ENCODE measurements around the gene ARHGAP5. TPM values are rescaled to one million over a fixed set of nuclear protein-coding genes. Genes with fewer than 3 reads are reported as not detected.
"Not testable (repeated sequence)": the region's sequence is repeated elsewhere in the genome, so short reads cannot be mapped to it uniquely, and the experiment has no call there.

ARHGAP5 gene
- total RNA-seq, 1 donor from 2014 or later = 26.9 TPM

- Mint-ChIP-seq H3K4me3 (no peak overlapping the region), H3K9me3 (no peaks in the 10 kb centered on the region), H3K36me3 (ENCODE audit: low read depth) (peaks cover 3% of the 10 kb centered on the region), H3K4me1 (no peaks in the 10 kb centered on the region), H3K27ac (no peak overlapping the region), H3K27me3 (no peaks in the 10 kb centered on the region)
- intact Hi-C loops (cut with micrococcal nuclease) = no loop called here
- DNase-seq = no peak
Observed at GRCh38 chr14:32109676-32110547, 32.8 kb downstream of the ARHGAP5 start.

GRCh38 chr14:32110548-32110896 is 33.4 kb downstream of the ARHGAP5 start:
- Mint-ChIP-seq H3K4me3 (no peak overlapping the region), H3K4me1 (no peaks in the 10 kb centered on the region), H3K9me3 (no peaks in the 10 kb centered on the region), H3K36me3 (ENCODE audit: low read depth) (peaks cover 3% of the 10 kb centered on the region), H3K27me3 (no peaks in the 10 kb centered on the region), H3K27ac (no peak overlapping the region)
- no peak for DNase-seq
- intact Hi-C loops (cut with micrococcal nuclease) = no loop called here

GRCh38 chr14:32121536-32121935 is 44.4 kb downstream of the ARHGAP5 start:
- Mint-ChIP-seq H3K4me1 (no peaks in the 10 kb centered on the region), H3K9me3 (peaks cover 10% of the 10 kb centered on the region), H3K27me3 (no peaks in the 10 kb centered on the region), H3K27ac (no peak overlapping the region), H3K36me3 (ENCODE audit: low read depth) (peaks cover 32% of the 10 kb centered on the region), H3K4me3 (no peak overlapping the region)
- intact Hi-C loops (cut with micrococcal nuclease) = no loop called here
- DNase-seq = no peak

- H3K27me3 Mint-ChIP-seq = no peaks in the 10 kb centered on the region
- H3K9me3 Mint-ChIP-seq = peaks cover 12% of the 10 kb centered on the region
- no peaks in the 10 kb centered on the region for H3K4me1 Mint-ChIP-seq
- H3K4me3 Mint-ChIP-seq = no peak overlapping the region
- H3K36me3 Mint-ChIP-seq (ENCODE audit: low read depth) = peaks cover 33% of the 10 kb centered on the region
- intact Hi-C loops (cut with micrococcal nuclease) = no loop called here
- no peak overlapping the region for H3K27ac Mint-ChIP-seq
- no peak for DNase-seq
Observed at GRCh38 chr14:32121948-32122347, 44.8 kb downstream of the ARHGAP5 start.

- H3K27ac Mint-ChIP-seq; intact Hi-C loops (cut with micrococcal nuclease); H3K4me3 Mint-ChIP-seq; H3K27me3 Mint-ChIP-seq; H3K4me1 Mint-ChIP-seq; DNase-seq: not testable (repeated sequence)
- Mint-ChIP-seq H3K36me3 (ENCODE audit: low read depth) (peaks cover 58% of the 10 kb centered on the region), H3K9me3 (peaks cover 16% of the 10 kb centered on the region)
Observed at GRCh38 chr14:32126899-32127730, 50.0 kb downstream of the ARHGAP5 start.

GRCh38 chr14:32127731-32128654 is 50.9 kb downstream of the ARHGAP5 start:
- Mint-ChIP-seq H3K9me3 (peaks cover 16% of the 10 kb centered on the region), H3K36me3 (ENCODE audit: low read depth) (peaks cover 55% of the 10 kb centered on the region)
- H3K4me3 Mint-ChIP-seq; DNase-seq; H3K4me1 Mint-ChIP-seq; H3K27me3 Mint-ChIP-seq; H3K27ac Mint-ChIP-seq; intact Hi-C loops (cut with micrococcal nuclease): not testable (repeated sequence)

- intact Hi-C loops (cut with micrococcal nuclease) = no loop called here
- peaks cover 53% of the 10 kb centered on the region for H3K36me3 Mint-ChIP-seq (ENCODE audit: low read depth)
- DNase-seq = no peak
- no peak overlapping the region for H3K4me3 Mint-ChIP-seq
- H3K4me1 Mint-ChIP-seq = no peaks in the 10 kb centered on the region
- no peaks in the 10 kb centered on the region for H3K27me3 Mint-ChIP-seq
- H3K9me3 Mint-ChIP-seq = peaks cover 16% of the 10 kb centered on the region
- H3K27ac Mint-ChIP-seq = no peak overlapping the region
Observed at GRCh38 chr14:32128703-32129102, 51.6 kb downstream of the ARHGAP5 start.

- no peak for DNase-seq
- H3K27ac Mint-ChIP-seq = no peak overlapping the region
- H3K36me3 Mint-ChIP-seq (ENCODE audit: low read depth) = peaks cover 53% of the 10 kb centered on the region
- no peaks in the 10 kb centered on the region for H3K27me3 Mint-ChIP-seq
- peaks cover 16% of the 10 kb centered on the region for H3K9me3 Mint-ChIP-seq
- intact Hi-C loops (cut with micrococcal nuclease) = no loop called here
- H3K4me1 Mint-ChIP-seq = no peaks in the 10 kb centered on the region
- no peak overlapping the region for H3K4me3 Mint-ChIP-seq
Observed at GRCh38 chr14:32129124-32129523, 52.0 kb downstream of the ARHGAP5 start.

GRCh38 chr14:32131689-32132088 is 54.6 kb downstream of the ARHGAP5 start:
- DNase-seq; H3K9me3 Mint-ChIP-seq; H3K4me1 Mint-ChIP-seq; H3K27me3 Mint-ChIP-seq; intact Hi-C loops (cut with micrococcal nuclease); H3K4me3 Mint-ChIP-seq; H3K27ac Mint-ChIP-seq: not testable (repeated sequence)
- H3K36me3 Mint-ChIP-seq (ENCODE audit: low read depth) = peaks cover 49% of the 10 kb centered on the region

- no peak overlapping the region for H3K4me3 Mint-ChIP-seq
- H3K27me3 Mint-ChIP-seq = no peaks in the 10 kb centered on the region
- intact Hi-C loops (cut with micrococcal nuclease) = no loop called here
- no peaks in the 10 kb centered on the region for H3K4me1 Mint-ChIP-seq
- DNase-seq = no peak
- H3K9me3 Mint-ChIP-seq = peaks cover 2% of the 10 kb centered on the region
- H3K36me3 Mint-ChIP-seq (ENCODE audit: low read depth) = peaks cover 48% of the 10 kb centered on the region
- H3K27ac Mint-ChIP-seq = no peak overlapping the region
Observed at GRCh38 chr14:32134448-32135097, 57.5 kb downstream of the ARHGAP5 start.

GRCh38 chr14:32136027-32136825 is 59.1 kb downstream of the ARHGAP5 start:
- H3K4me1 Mint-ChIP-seq = no peaks in the 10 kb centered on the region
- H3K27ac Mint-ChIP-seq = no peak overlapping the region
- no peaks in the 10 kb centered on the region for H3K27me3 Mint-ChIP-seq
- H3K36me3 Mint-ChIP-seq (ENCODE audit: low read depth) = peaks cover 50% of the 10 kb centered on the region
- no peaks in the 10 kb centered on the region for H3K9me3 Mint-ChIP-seq
- intact Hi-C loops (cut with micrococcal nuclease) = no loop called here
- no peak for DNase-seq
- H3K4me3 Mint-ChIP-seq = no peak overlapping the region

- Mint-ChIP-seq H3K9me3 (no peaks in the 10 kb centered on the region), H3K27me3 (no peaks in the 10 kb centered on the region), H3K4me3 (no peak overlapping the region), H3K36me3 (ENCODE audit: low read depth) (peaks cover 46% of the 10 kb centered on the region), H3K27ac (no peak overlapping the region), H3K4me1 (peaks cover 2% of the 10 kb centered on the region)
- intact Hi-C loops (cut with micrococcal nuclease) = no loop called here
- DNase-seq = no peak
Observed at GRCh38 chr14:32137313-32137712, 60.2 kb downstream of the ARHGAP5 start.

All from activated CD4-positive, alpha-beta T cell treated with anti-CD3 and anti-CD28 coated beads, Interleukin-2, amount 10 ng/mL, durations not matched to agents 24 days and 14 days (primary cell).